HG02623 (cell line): ENCODE results near the gene LRRC75B.
"Not testable (repeated sequence)": the region's sequence is repeated elsewhere in the genome, so short reads cannot be mapped to it uniquely, and the experiment has no call there.

Experiments used
- ATAC-seq: cut with Tn5 transposase; IDR thresholded peaks from one replicate; pipeline ENCODE4 v1.9.1; 2021; ENCODE audit warnings: moderate library complexity; ENCODE audit not compliant: unreplicated experiment

The LRRC75B gene

DNA sequence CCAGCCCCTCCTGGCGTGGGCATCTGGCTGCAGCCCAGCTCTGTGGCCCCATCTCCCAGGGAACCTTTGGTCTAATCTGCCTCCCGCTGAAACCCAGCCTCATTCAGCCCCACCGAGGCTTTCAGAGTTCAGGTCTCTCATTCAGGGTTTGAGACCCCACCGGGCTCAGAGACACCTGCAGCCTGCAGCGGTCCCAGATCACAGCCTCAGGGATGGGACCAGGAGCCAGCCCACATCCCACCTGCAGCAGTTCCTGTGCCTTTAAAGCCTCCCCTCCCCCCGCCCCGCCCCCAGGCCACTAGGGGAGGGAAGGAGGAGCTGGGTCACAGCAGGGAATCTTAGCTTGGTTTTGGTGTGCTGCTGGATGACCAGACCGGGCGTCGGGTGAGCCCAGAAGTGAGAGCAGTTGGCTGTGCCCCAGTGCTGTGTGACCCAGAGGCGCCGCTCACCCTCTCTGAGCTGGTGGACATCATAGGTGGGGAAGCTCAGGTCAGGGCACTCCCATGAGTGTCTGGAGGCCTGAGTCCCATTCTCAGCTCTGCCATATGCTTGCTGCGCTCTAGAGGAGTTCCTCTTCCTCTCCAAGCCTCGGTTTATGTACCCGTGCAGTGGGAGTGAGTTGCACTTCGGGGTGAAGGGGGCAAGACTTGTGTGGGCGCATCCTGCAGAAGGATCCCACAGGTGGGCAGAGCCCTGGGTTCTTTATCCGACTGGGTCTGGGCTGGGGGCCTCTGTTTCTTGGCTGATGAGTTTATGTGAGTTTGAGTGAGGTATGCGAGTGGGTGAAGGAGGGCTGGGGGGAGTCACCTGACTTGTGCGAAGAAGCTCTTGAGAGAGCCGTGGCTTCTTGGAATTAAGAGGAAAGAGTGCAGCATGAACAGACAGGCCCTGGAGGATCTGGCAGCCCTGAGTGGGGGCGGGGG lies 10.2 kb upstream of the LRRC75B start, which contains the start of gene GGT1:
GGT1 (plus strand) TSS at position 347 of the 923 bp plus-strand sequence. CDS start 7,889 bp downstream, outside the sequence.
- ATAC-seq, result not testable (repeated sequence)

DNA sequence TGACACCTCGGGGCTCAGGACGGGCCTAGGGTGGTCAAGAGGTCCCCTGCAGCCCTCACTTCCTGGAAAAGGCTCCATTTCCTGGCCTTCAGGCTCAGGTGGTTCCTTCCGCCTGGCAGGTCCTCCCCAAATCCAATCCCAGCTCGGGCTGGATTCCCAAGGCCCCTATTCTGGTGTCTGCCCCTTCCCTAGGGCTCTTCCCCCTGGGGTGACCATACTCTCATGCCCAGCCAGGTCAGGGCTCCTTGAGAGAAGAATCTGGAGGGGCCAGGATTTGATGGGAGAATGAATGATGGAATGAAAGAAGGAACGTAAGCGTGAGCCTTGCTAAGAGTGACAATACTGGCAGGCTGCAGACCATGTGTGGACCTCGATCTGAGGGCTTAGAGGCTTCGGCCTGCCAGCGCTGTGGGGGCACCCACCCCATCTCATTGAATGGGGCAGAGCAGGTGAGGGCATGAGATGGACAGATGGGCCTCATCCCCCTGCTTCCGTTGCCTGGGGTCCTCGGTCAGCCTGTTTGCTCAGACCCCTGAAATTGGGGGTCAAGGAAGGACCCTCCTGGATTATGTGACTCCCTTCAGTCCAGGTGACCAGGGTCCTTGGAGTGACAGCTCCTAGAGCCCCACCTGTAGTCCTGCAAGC lies 9.4 kb upstream of the LRRC75B start:
- ATAC-seq, result not testable (repeated sequence)

DNA sequence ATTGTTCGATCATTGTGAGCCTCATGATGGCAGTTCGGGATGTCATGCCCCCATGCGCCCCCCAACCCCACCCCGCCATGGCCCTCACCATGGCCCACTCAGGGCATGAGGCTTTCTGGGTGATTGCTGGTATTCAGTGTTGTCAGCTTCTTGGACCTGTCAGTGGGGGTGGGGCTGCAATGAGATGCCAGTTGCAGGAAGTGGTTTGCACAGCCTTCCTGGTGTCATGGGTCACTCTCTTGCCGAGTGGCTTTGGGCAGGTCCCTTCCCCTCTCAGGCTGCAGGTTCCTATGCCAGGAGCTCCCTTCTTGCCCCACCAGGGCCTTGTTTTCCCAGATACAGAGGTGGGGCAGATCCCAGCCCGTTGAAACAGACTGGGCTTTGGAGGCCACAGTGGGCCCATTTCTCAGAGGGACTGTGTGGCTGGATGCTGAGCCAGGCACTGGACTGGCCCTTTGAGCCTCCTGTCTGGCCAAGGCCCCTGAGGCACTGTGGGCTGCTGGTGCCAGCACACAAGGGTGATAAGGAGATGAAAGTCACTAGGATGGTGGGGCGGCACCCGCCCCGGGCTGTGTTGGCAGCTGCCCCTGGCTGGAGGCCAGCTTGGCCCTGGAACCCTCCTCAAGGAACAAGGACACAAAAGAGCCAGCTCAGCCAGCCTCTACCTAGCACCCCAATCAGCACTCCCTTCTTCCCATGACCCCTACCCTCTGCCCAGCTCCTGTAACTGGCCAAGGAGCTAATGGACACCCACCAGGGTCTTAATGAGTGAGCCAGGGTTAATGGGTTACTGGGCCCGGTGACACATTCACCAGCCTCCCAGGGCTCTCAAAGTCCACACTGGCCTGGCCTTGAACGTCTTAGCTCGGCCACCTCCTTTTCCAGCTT lies 8.6 kb upstream of the LRRC75B start:
- ATAC-seq, result no peak

DNA sequence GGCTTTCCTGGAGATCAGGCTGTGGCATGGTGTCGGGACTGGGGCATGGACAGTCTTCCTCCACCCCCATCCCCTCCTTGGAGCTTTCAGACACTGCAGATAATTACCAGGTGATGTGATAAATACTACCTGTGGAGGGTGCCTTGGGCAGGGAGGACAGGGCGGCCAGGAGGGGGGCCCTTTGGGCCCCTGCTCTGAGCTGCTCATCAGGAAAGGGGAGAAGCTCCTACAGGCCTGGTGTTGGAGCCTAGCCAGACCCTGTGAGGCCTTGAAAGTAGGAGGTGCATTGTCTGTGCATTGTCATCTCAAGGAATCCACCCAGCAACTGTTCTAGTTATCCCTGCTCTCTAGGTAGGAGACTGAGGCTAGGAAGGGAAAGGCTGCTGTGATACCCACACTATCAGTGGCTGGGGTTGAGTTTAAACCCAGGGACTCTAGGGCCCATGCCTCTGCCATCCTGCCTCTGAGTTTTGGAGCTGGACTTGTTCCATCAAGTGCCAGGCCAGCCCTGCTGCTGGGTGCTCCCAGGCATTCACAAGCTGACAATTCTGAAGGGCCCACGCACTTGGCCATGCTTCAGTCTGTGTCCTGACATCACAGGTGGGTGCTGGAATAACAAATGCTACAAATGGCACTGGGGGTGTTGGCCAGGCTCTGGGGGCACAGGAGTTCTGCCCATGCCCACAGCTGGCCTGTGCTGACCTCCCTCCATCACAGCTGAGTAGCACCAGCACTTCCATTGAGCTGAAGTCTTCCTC lies 7.3 kb upstream of the LRRC75B start:
- ATAC-seq, result not testable (repeated sequence)

DNA sequence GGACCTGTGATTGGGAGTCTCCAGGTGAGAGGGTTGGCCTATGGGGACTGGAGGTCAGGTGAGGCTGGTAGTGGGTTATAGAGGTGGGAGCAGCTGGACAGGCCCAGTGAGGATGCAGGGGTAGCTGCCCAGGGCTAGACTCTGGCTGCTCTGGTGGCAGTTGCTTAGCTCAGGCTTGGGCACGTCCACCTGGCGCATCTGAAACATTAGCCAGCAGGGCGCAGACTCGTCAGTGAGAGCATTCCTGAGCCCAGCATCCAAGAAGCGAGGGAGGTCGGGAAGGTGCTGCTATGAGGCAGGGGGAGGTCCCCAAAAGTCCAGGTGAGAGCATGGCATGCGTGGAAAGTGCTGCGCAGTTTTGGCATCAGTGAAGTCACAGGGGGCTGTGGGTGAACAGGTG lies 6.6 kb upstream of the LRRC75B start:
- no peak for ATAC-seq

DNA sequence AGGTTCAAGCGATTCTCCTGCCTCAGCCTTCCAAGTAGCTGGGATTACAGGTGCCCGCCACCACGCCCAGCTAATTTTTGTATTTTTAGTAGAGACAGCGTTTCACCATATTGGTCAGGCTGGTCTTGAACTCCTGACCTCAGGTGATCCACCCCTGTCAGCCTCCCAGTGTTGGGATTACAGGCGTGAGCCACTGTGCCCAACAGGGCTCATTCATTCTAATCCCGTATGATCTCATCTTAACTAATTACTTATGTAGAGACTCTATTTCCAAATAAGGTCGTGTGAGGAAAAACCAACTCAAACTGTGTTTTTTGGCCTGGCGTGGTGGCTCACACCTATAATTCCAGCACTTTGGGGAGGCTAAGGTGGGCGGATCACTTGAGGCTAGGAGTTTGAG lies 4.2 kb upstream of the LRRC75B start:
- ATAC-seq, result not testable (repeated sequence)

DNA sequence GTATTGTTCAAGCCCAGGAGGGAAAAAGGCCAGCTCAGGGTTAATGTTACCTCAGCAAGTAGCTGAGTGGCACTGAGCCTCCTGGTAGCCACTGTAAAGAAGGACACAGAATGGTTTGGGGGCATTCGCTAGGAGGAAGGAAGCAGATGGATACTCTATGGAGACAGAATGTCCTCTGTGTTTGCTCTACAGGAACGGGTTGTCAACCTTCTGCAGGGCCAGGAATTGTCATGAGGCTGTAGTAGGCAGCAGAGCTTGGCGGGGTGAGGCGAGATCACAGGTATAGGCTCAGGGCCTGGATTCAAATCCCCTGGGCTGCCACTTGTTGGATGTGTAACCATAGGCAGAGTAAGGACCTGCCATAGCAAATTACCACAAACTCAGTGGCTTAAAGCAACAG lies 3.0 kb upstream of the LRRC75B start:
- no peak for ATAC-seq

DNA sequence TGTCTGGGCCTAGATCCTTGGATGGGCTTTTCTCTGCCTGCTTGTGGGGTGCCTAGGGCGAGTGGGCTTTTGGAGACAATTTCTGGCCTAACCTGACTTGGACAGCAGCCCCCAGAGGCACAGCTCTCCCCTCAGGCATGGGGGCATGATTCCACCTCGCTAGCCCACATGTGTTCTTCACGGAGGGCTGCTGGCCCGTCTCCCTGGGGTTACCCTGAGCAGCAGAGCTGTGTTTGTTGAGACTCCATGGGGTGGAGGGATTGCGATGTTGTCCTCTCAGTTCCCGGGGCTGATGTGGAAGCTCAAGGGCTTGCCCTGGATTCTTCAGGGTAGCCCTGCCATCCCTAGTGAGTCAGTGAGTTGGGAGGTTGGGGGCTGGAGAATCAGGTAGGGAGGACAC lies 2.4 kb upstream of the LRRC75B start:
- ATAC-seq, result no peak

DNA sequence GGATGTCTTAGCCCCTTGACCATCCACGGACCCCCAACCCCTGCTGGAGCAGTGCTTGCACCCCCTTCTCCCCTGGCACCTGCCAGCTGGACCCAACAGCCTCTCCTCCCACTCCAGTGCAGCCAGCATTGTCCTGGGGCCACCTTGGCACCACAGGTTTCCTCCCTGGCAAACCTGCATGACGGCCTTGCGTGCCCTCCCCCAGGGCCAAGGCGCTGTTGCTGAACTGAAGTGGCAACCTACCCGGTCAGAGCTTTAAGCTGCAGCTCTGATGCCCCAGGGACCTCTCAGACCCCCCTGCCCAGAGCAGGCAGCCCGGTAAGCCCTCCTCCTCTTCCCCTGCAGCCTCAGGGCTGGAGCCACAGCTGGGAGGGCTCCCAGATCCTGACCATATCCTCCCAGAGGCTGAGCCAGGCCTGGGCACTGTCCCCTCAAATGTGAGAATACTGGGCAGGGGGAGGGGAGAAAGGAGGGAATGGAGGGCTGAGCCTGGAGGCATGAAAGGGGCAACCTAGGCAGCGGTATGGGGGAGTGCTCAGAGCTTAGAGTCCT lies 1.8 kb upstream of the LRRC75B start:
- no peak for ATAC-seq

DNA sequence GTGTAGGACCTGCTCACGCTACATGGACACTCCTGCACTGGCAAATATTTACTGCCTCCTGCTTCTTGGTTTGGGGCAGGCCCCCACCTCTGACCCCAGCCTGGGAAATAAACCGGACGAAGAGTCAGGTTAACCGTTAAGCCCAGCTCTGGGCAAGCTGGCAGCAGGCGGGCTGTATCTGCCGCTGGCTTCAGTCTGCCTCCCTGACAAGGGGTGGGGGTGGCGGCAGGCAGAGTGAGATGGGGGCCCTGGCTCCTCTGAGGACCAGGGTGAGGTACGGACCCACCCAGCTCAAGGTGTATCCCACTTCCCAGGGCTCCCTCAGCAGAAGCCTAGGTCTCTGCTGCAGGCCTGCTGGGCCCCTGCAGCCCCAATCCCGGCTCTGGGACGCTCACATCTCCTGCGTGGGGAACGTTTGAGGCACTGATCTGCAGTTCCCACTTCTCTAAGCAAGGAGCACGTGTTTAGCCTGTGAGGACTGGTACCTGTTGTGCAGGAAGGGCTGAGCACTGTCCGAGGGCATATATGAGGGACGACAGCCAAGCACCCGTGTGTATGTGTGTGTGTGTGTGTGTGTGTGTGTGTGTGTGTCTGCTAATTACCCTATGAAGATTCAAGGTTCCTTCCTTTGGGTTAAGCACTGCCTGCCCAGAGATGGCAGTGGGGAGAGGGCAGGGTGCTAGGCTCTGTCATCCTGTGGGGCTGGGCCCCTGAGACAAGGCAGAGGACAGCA lies 1.1 kb upstream of the LRRC75B start:
- ATAC-seq, result no peak

DNA sequence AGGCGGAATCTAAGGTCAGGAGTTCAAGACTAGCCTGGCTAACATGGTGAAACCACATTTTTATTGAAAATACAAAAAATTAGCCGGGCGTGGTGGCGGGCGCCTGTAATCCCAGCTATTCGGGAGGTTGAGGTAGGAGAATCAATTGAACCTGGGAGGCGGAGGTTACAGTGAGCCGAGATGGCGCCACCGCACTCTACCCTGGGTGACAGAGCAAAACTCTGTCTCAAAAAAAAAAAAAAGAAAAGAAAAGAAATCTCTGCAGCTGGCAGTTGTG lies 624 bp upstream of the LRRC75B start:
- not testable (repeated sequence) for ATAC-seq

DNA sequence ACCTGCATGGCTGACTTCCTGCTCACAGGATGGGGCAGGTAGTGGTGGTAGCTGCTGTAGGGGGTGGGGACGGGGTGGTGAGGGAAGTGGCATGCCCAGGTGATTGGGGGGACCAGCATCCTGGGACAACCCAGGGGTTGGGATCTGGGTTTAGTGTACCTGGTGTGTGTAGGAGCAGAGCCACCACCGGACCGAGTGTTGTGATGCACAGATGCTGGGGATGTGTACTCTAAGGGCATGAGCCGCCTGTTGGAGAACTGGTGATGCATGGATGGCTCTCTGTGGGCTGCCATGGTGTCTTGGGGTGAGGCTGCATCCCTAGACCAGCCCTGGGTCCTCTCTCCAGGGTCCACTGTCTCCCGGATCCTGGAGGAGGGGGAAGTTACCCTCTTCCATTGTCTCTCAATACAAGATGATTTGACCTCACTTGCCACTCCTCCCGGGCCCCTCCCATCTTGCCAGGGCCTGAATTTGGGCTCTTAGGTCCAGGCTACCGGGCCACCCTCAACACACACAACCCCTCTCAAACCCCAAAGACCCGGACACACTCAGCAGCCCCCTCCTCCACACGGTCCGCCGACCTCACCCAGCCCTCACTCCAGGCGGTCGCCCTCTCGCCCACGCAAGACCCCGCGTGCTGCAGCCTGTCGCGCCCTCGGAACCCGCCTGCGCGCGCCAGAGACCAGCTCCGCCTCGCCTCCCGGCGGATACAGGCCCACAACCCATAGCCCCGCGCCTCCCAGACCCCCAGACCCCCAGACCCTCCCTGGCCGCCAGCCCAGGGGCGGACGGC lies 619 bp downstream of the LRRC75B start:
- ATAC-seq, result no peak

DNA sequence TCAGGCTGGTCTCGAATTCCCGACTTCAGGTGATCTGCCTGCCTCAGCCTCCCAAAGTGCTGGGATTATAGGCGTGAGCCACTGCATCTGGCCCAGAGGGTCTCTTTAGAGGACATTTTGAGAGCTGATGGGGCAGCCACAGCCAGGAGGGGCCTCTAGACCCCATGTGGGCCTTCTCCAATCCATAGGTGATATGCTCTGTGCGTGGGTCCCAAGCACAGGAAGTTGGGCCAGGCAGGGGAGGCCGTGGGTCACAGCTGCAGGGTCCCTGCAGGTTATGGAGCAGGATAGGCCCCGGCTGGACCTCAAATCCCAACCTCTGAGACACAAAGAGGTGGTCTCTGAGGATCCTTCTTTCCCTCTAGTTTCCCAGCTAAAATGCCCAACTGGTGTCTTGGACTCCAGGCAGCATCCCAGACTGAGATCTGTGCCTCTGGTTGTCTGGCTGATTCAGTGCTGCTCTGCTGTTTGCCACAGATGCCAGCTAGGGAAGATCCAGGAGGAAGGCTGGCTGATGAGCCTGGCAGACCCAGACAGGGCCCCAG lies 1.5 kb downstream of the LRRC75B start:
- ATAC-seq, result no peak

DNA sequence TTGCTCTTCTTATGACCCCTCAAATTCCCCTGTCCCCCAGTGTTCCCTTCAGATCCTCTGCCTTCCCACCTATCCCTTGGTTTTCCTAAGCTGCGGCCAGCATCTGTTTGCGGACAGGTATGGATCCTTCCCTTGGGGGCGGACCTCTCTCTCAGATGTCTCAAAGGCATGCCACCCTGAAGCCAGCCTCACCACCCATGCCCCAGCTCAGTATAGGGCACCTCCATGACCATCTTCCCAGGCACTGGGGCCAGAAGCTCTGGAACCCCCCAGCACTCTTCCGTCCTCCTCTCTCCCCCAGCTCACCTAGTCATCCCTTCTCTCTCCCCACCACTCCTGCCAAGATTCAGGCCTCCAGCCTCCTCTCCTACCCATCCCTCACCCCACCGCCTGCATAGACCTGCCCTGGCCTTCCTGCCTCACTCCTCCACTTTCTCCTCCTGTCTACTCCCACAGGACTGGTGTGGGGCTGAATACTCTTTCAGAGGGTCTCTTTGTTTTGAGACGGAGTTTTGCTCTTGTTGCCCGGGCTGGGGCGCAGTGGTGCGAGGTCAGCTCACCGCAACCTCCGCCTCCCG lies 2.2 kb downstream of the LRRC75B start:
- ATAC-seq, result no peak

DNA sequence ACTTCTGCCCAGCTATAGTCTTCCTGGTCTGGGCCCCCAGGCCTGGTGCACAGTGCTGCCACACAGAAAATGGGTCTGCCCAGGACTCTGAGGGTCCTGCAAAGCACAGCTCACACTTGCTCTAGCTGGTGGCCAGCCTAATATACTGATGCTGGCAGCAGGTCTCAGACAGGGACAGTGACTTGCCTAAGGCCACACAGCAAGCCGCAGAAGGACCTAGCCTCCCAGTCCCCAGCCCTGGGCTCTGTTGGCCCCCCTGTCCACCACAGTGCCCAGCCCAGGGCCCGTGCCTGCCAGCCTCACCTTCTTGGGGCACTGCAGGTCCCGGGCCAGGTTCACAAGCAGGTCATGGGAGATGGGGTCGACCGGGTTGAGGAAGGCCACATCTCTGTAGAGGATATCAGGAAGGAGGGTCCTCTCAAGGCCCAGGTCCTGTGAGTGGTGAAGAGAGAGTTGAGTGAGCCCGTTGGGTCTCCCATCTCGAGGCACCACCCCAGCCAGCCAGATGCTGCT lies 3.3 kb downstream of the LRRC75B start:
- no peak for ATAC-seq

DNA sequence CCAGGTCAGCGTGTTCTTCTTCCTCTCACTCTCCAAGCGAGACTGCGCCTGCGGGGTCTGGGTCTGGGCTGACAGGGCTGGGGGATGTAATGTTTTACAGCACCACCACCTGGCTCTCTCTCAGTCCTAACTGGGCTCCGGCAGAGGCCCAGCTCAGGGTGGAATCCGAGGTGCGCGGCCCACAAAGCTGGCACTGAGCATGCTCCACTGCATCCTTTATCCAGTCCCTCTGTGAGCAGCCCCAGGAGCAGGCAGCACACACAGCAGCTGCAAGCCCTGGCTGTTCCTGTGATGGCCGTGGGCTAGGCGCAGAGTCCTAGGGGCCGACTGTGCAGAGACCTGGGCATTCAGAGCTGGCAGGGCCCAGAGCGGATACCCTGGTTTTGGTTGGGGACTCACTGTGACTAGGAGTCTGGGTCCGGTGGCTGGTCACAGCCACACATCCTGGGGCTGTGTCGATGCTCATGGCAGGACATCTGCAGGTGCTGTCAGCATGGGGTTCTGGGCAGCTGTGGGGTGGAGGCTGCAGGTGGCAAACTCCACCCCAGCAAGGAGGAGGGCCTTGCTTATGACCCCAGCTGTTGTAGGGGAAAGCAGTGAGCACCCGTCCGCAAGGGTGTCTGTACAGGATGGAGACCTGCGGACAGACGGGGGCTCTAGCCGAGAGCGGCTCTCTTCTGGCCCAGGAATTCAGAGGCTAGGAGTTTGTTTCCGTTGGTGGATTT lies 4.0 kb downstream of the LRRC75B start:
- ATAC-seq, result no peak

DNA sequence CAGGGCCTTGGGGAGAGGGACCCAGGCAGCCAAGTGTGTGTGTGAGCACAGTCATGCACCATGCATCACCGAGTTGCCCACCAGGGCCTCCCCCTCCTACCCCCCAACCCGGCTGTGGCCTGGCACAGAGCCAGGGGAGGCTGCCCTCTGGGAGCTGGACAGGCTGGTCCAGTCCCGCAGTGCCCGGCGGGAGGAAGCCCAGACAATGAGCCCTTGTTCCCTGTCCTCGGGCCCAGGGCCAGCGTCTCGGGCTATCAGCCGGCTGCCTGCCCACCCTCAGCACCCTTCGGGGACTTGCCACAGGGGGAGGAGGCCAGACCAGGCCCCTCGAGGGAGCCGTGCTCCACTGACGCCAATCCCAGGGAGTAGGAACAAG lies 4.5 kb downstream of the LRRC75B start:
- no peak for ATAC-seq
